GM10266 (cell line): ENCODE data around the gene PTPRJ.

Experiments
- DNase-seq: peaks from one replicate; pipeline ENCODE4 v3.0.0; 2012; ENCODE audit errors: extremely low spot score
- CTCF ChIP-seq: IDR thresholded peaks from 2 replicates; pipeline ENCODE4 v1.5.1; 2012; ENCODE audit warnings: mild to moderate bottlenecking, low read depth; ENCODE audit not compliant: control insufficient read depth, insufficient read depth; ENCODE audit errors: missing control alignments

Gene PTPRJ

GRCh38 chr11:48064306-48064705 lies 83.9 kb downstream of the PTPRJ start:
- no peak for DNase-seq
- TF ChIP-seq CTCF, result no peak

- no peak for DNase-seq
- no peak for TF ChIP-seq CTCF
Measured at GRCh38 chr11:48066881-48067800, 86.8 kb downstream of the PTPRJ start.

GRCh38 chr11:48073031-48073861 lies 92.9 kb downstream of the PTPRJ start:
- no peak for DNase-seq
- no peak for TF ChIP-seq CTCF

GRCh38 chr11:48074425-48075181 lies 94.2 kb downstream of the PTPRJ start:
- TF ChIP-seq CTCF, result no peak
- no peak for DNase-seq

- no peak for TF ChIP-seq CTCF
- DNase-seq, result no peak
Measured at GRCh38 chr11:48075637-48076036, 95.3 kb downstream of the PTPRJ start.

- TF ChIP-seq CTCF, result no peak
- DNase-seq, result no peak
Measured at GRCh38 chr11:48077251-48077650, 96.9 kb downstream of the PTPRJ start.
